H9 (cell line): ENCODE data around the gene DSTYK. TPM values are rescaled to one million over a fixed set of nuclear protein-coding genes. Genes with fewer than 3 reads are reported as not detected.

Experiments used
- DNase-seq: peaks from one replicate; pipeline ENCODE4 v3.0.0-alpha.2; 2017
- H2AFZ ChIP-seq: one replicate; pipeline ENCODE4 v1.6.1; 2013; ENCODE audit warnings: mild to moderate bottlenecking, low read length, control low read depth, moderate library complexity
- H2AK5ac ChIP-seq: 2 replicates; pipeline ENCODE4 v1.6.1; 2013; ENCODE audit warnings: low read length, control low read depth, mixed read lengths; ENCODE audit not compliant: insufficient read length
- H2BK120ac ChIP-seq: one replicate; pipeline ENCODE4 v1.6.1; 2013; ENCODE audit warnings: low read depth, mild to moderate bottlenecking, low read length, control low read depth, inconsistent platforms; ENCODE audit not compliant: poor library complexity, severe bottlenecking
- H2BK12ac ChIP-seq: 2 replicates; pipeline ENCODE4 v1.6.1; 2013; ENCODE audit warnings: low read length, control low read depth, mixed read lengths, low read depth; ENCODE audit not compliant: insufficient read length
- H2BK15ac ChIP-seq: 2 replicates; pipeline ENCODE4 v1.6.1; 2013; ENCODE audit warnings: low read depth, low read length, control low read depth
- H2BK20ac ChIP-seq: one replicate; pipeline ENCODE4 v1.6.1; 2013; ENCODE audit warnings: low read depth, mild to moderate bottlenecking, low read length, control low read depth, inconsistent platforms; ENCODE audit not compliant: poor library complexity, severe bottlenecking
- H2BK5ac ChIP-seq: 2 replicates; pipeline ENCODE4 v1.6.1; 2013; ENCODE audit warnings: low read length, control low read depth, mixed read lengths; ENCODE audit not compliant: insufficient read length
- H3K14ac ChIP-seq: 2 replicates; pipeline ENCODE4 v1.6.1; 2013; ENCODE audit warnings: low read length, control low read depth; ENCODE audit not compliant: insufficient read depth
- H3K18ac ChIP-seq: 2 replicates; pipeline ENCODE4 v1.6.1; 2013; ENCODE audit warnings: low read depth, mild to moderate bottlenecking, mixed read lengths, low read length, control low read depth; ENCODE audit not compliant: insufficient read length
- H3K23ac ChIP-seq: 2 replicates; pipeline ENCODE4 v1.6.1; 2013; ENCODE audit warnings: low read length, control low read depth, mixed read lengths, low read depth; ENCODE audit not compliant: insufficient read length
- H3K23me2 ChIP-seq: 2 replicates; pipeline ENCODE4 v1.6.1; 2013; ENCODE audit warnings: low read depth, mild to moderate bottlenecking, mixed read lengths, low read length, control low read depth; ENCODE audit not compliant: insufficient read length, poor library complexity, severe bottlenecking
- H3K27ac ChIP-seq: 2 replicates; pipeline ENCODE4 v1.5.1; 2013; ENCODE audit warnings: low read length, control low read depth, mixed read lengths, low read depth; ENCODE audit not compliant: insufficient read length
- H3K27me3 ChIP-seq: 2 replicates; pipeline ENCODE4 v1.6.1; 2013; ENCODE audit warnings: low read length, control low read depth, inconsistent platforms; ENCODE audit not compliant: insufficient read depth
- H3K4ac ChIP-seq: 2 replicates; pipeline ENCODE4 v1.6.1; 2013; ENCODE audit warnings: low read depth, mild to moderate bottlenecking, control low read depth, inconsistent platforms, low read length, moderate library complexity
- H3K4me1 ChIP-seq: 2 replicates; pipeline ENCODE4 v1.6.1; 2013; ENCODE audit warnings: low read length, control low read depth, inconsistent platforms; ENCODE audit not compliant: insufficient read depth
- H3K4me2 ChIP-seq: 2 replicates; pipeline ENCODE4 v1.6.1; 2013; ENCODE audit warnings: low read length, control low read depth, mixed read lengths; ENCODE audit not compliant: insufficient read length, insufficient read depth
- H3K56ac ChIP-seq: 2 replicates; pipeline ENCODE4 v1.6.1; 2013; ENCODE audit warnings: low read depth, mild to moderate bottlenecking, mixed read lengths, low read length, control low read depth; ENCODE audit not compliant: insufficient read length
- H3K79me1 ChIP-seq: 2 replicates; pipeline ENCODE4 v1.6.1; 2013; ENCODE audit warnings: low read depth, mild to moderate bottlenecking, moderate library complexity, low read length, control low read depth, inconsistent platforms; ENCODE audit not compliant: insufficient read depth, poor library complexity, severe bottlenecking
- H3K79me2 ChIP-seq: 2 replicates; pipeline ENCODE4 v1.6.1; 2013; ENCODE audit warnings: low read length, control low read depth, inconsistent platforms; ENCODE audit not compliant: insufficient read depth
- H3K9ac ChIP-seq: 2 replicates; pipeline ENCODE4 v1.6.1; 2013; ENCODE audit warnings: low read length, control low read depth, mixed read lengths; ENCODE audit not compliant: insufficient read length; ENCODE audit errors: extremely low read depth
- H3K9me3 ChIP-seq: one replicate; pipeline ENCODE4 v1.6.1; 2013; ENCODE audit warnings: low read depth, low read length, inconsistent platforms; ENCODE audit not compliant: control insufficient read depth
- H3T11ph ChIP-seq: one replicate; pipeline ENCODE4 v1.6.1; 2013; ENCODE audit warnings: mild to moderate bottlenecking, low read length, control low read depth, inconsistent platforms
- H4K20me1 ChIP-seq: one replicate; pipeline ENCODE4 v1.6.1; 2013; ENCODE audit not compliant: control insufficient read depth, insufficient read length, insufficient read depth
- H4K5ac ChIP-seq: 2 replicates; pipeline ENCODE4 v1.6.1; 2013; ENCODE audit warnings: low read depth, mild to moderate bottlenecking, mixed read lengths, low read length, control low read depth; ENCODE audit not compliant: insufficient read length
- H4K8ac ChIP-seq: replicated peaks from 2 replicates; pipeline ENCODE4 v1.6.1; 2013; ENCODE audit warnings: low read length, control low read depth, mixed read lengths, low read depth; ENCODE audit not compliant: insufficient read length
- H4K91ac ChIP-seq: 2 replicates; pipeline ENCODE4 v1.6.1; 2013; ENCODE audit warnings: low read depth, mild to moderate bottlenecking, moderate library complexity, mixed read lengths, low read length, control low read depth; ENCODE audit not compliant: insufficient read length
- H3K27ac Mint-ChIP-seq, 3 experiments: 2 replicates in 2 of 3; 3 replicates in 1 of 3; pipeline ENCODE4 v1.8.0; 2020 to 2021; ENCODE audit warnings: mixed read lengths in 3 of 3, mild to moderate bottlenecking in 1 of 3, moderate library complexity in 1 of 3
- H3K27me3 Mint-ChIP-seq: 2 replicates; pipeline ENCODE4 v1.8.0; 2021; ENCODE audit warnings: low read depth, mild to moderate bottlenecking, moderate library complexity, mixed read lengths
- H3K36me3 Mint-ChIP-seq, 3 experiments: 2 replicates in 2 of 3; 3 replicates in 1 of 3; pipeline ENCODE4 v1.8.0; 2020 to 2021; ENCODE audit warnings: low read depth in 3 of 3, mixed read lengths in 3 of 3; ENCODE audit not compliant: insufficient read depth in 1 of 3
- H3K4me1 Mint-ChIP-seq, 2 experiments: 2 replicates each; pipeline ENCODE4 v1.8.0; 2020; ENCODE audit warnings: mixed read lengths in 2 of 2
- H3K4me3 Mint-ChIP-seq, 2 experiments: 2 replicates in 1 of 2; 3 replicates in 1 of 2; pipeline ENCODE4 v1.8.0; 2020 to 2021; ENCODE audit warnings: mild to moderate bottlenecking in 2 of 2, mixed read lengths in 2 of 2, moderate library complexity in 1 of 2
- H3K9me3 Mint-ChIP-seq, 2 experiments: 2 replicates in 1 of 2; 3 replicates in 1 of 2; pipeline ENCODE4 v1.8.0; 2020; ENCODE audit warnings: mild to moderate bottlenecking in 2 of 2, mixed read lengths in 2 of 2, moderate library complexity in 1 of 2
- CTCF ChIP-seq: fragments of 200-600 bp; sonication (generic); conservative IDR thresholded peaks from 3 replicates; pipeline ENCODE4 v1.8.0; 2021; ENCODE audit warnings: antibody characterized with exemption, mild to moderate bottlenecking
- whole genome bisulfite sequencing: extraction: QIAGEN DNeasy Blood & Tissue Kit; methylation state at CpG from one replicate; pipeline ENCODE4 v1.1.7; 2013; ENCODE audit warnings: missing lambda C conversion rate, low lambda C conversion rate, mixed read lengths; ENCODE audit not compliant: insufficient read length; ENCODE audit errors: extremely low coverage; 5-methylcytosine and 5-hydroxymethylcytosine counted together
- total RNA-seq: library from RNA; stranded (reverse); gene quantifications from 2 replicates; pipeline ENCODE4 v1.2.1, GENCODE V29; 2021

Gene DSTYK
- total RNA-seq, 1 experiment from 2014 or later: 8.5 TPM

GRCh38 chr1:205232945-205233397, 21.5 kb upstream of the DSTYK start:
- H3K9ac ChIP-seq: no peak overlapping the region
- no peak overlapping the region for H4K8ac ChIP-seq
- no peak overlapping the region for H4K5ac ChIP-seq
- no peak overlapping the region for H2BK20ac ChIP-seq
- no peak overlapping the region for H2BK5ac ChIP-seq
- H3T11ph ChIP-seq: no peak overlapping the region
- H4K91ac ChIP-seq: no peak overlapping the region
- H2BK12ac ChIP-seq: no peak overlapping the region
- H3K23me2 ChIP-seq: peaks cover 9% of the 10 kb centered on the region
- 0 out of 7 replicates have a peak, but pooled peaks cover 0 to 3% (median 0%) of the 10 kb centered on the region in 3 experiments for H3K36me3 Mint-ChIP-seq
- H3K18ac ChIP-seq: no peak overlapping the region
- no peak overlapping the region for H3K56ac ChIP-seq
- H3K9me3 Mint-ChIP-seq: no peaks in the 10 kb centered on the region; a peak in 1 of 5 replicates
- no peak for TF ChIP-seq CTCF
- no peak overlapping the region for H2BK15ac ChIP-seq
- H3K4me1 ChIP-seq: no peaks in the 10 kb centered on the region
- H3K23ac ChIP-seq: no peak overlapping the region
- H3K14ac ChIP-seq: no peak overlapping the region
- H3K4me3 Mint-ChIP-seq: no peak overlapping the region
- H3K27ac Mint-ChIP-seq: no peak overlapping the region
- H3K4me1 Mint-ChIP-seq: peaks cover 20 to 24% of the 10 kb centered on the region in 2 experiments
- no peak for DNase-seq
- no peak overlapping the region for H2AK5ac ChIP-seq
- H3K79me2 ChIP-seq: no peaks in the 10 kb centered on the region
- no peaks in the 10 kb centered on the region for H3K79me1 ChIP-seq
- no peak overlapping the region for H2BK120ac ChIP-seq
- no peak overlapping the region for H3K27ac ChIP-seq
- no peak overlapping the region for H3K4me2 ChIP-seq
- no CpG with 5 or more reads among the region's 3 CpGs for WGBS
- no peaks in the 10 kb centered on the region for H4K20me1 ChIP-seq
- no peak overlapping the region for H2AFZ ChIP-seq
- no peak overlapping the region for H3K4ac ChIP-seq
- H3K27me3 Mint-ChIP-seq: peaks cover 13% of the 10 kb centered on the region
- H3K9me3 ChIP-seq: no peaks in the 10 kb centered on the region
- H3K27me3 ChIP-seq: no peaks in the 10 kb centered on the region
